Kasumi-1 (cell line): ENCODE results near the gene TCEAL3.
"Not testable (repeated sequence)": the region's sequence is repeated elsewhere in the genome, so short reads cannot be mapped to it uniquely, and the experiment has no call there.

Source experiments
- DNase-seq, 2 experiments: peaks; one replicate each; lab custom pipeline; 2025; lab: John Stamatoyannopoulos, UW

Gene TCEAL3

DNA sequence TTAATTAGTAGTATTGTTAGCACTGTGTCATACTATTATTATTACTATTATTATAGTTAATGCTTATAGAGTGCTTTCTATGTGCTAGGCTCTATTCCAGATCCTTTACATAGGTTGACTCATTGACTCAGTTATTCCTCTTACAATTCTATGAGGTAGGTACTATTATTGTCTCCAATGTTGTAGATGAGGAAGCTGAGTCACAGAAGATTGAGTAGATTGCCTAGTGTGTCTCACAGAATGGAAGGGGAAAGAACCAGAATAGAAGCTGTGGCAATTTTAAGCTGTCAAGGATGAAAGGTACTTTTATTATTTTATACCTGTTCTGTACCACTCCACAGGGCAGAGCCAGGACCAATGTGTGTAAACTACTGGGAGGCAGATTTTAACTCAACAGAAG lies 19.1 kb downstream of the TCEAL3 start:
- no peak for DNase-seq

DNA sequence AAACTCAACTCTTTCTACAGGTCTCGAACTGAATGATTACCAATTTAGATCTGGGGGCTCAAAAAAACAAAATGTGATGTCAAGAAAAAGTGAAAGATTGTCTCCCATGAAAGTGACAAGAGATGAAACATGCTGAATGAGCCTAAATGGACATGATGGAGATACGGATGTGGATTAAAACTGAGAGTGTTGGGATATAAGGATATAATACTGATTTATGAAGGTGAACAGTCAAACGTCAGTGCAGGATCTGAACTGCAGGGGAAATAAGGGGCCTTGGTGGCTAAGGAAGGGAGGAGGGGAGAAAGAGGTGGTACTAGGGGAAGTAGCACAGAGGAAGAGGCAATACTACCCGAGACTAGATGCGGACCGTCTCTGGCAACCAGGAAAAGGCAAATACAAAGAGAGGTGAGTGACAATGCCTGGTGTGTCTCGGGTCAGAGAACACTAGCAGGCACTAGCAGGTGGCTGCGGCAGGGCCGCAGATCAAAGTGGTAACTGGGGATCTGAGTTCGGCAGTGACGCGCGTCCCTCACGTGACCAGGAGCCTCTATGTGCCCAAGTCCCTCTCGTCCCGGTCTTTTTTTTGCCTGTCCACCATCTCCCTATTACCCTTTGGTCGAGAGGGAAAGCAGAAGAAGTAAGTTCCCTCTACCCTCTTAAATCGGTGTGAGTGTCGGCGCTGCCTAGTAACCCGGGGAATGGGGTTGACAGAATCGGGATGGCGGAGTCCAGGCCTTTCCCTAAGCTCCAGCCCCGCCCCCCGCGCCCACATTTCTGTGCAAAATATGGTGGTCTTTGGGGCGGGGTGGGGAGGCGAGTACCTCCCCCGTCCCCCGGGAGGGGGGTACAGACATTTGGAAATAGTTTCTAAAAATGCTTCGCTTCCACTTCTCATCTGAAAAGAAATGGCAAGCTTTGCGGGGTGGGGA lies 20.9 kb downstream of the TCEAL3 start, which contains the start of gene TCEAL1:
Gene TCEAL1, plus strand, starts transcription at position 590 of the 932 bp plus-strand sequence. CDS start 942 bp downstream, outside the sequence.
- DNase-seq, result peak; percentile 36 to 50

DNA sequence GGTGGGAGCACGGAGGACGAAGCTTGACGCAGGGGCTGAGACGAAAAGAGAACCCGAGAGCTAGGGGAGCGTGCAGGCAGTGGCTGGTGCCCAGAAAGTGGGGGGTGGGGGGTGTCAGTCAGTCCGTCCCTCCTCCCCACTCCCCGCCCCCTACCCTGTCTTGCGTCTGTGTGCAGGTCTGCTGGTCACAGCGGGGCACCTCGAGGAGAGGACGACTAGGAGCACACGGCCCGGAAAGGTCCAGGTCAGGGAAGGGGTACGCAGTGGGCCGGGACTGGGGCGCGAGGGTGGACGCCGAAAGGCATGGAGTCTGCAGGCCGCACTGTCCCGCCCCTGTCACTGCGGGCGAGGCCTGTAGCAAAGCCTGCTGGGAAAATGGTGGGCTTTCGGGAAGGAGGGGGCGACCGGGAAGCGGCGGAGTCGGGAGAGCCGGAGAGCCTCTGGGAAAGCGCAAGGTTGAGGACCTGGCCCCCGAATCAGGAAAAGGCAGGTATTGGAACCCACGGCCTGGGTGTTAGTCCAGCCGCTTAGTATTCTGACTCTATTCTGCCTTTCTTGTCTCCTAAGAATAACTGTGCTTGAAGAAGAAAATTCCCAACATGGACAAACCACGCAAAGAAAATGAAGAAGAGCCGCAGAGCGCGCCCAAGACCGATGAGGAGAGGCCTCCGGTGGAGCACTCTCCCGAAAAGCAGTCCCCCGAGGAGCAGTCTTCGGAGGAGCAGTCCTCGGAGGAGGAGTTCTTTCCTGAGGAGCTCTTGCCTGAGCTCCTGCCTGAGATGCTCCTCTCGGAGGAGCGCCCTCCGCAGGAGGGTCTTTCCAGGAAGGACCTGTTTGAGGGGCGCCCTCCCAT lies 21.8 kb downstream of the TCEAL3 start:
- peak; percentile 39 to 53 for DNase-seq

DNA sequence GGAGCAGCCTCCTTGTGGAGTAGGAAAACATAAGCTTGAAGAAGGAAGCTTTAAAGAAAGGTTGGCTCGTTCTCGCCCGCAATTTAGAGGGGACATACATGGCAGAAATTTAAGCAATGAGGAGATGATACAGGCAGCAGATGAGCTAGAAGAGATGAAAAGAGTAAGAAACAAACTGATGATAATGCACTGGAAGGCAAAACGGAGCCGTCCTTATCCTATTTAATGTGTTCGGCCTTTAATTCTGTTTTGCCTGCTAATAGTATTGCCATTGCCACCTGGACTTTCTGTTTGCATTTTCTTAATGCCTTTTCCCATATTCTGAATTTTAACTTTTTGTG lies 22.4 kb downstream of the TCEAL3 start:
- DNase-seq, result peak in 1 of 2 experiments; percentile 20

DNA sequence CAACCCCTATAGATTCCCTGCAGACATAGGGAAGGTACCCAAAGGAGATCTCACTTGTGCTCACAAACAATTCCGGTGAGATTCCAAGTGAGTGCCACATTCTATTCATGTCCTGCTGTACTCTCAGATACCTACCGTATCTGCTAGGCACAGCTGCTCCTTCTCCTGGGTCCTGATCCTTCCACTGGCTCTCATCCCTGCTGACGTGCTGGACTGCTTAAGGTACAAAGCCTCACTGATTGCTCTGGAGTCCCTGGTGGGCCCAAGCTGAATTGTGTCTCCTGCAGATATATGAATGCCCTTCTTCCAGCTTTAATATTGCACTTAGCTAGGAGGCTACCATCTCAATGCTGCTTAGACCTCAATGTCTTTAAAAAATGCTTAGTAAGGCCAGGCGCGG lies 23.4 kb downstream of the TCEAL3 start:
- DNase-seq, result no peak

DNA sequence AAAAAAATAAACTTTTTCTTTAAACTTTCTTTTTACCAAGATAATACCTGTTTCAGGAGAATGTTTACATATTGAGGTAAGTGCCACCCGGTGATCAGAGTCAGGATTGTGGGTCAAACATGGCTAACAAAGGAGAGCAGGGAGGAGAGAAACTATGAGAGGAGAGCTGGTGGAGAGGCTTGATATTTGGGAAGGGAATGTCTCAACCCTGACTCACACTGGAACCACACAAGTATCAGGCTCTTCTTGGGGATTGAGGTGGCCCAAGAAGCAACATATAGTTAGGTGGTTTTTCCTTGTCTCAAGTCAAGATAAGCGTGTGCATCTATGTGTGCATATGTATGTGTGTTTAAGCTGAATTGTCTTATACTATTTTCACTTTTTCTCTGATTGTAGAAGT lies 27.7 kb downstream of the TCEAL3 start:
- no peak for DNase-seq

DNA sequence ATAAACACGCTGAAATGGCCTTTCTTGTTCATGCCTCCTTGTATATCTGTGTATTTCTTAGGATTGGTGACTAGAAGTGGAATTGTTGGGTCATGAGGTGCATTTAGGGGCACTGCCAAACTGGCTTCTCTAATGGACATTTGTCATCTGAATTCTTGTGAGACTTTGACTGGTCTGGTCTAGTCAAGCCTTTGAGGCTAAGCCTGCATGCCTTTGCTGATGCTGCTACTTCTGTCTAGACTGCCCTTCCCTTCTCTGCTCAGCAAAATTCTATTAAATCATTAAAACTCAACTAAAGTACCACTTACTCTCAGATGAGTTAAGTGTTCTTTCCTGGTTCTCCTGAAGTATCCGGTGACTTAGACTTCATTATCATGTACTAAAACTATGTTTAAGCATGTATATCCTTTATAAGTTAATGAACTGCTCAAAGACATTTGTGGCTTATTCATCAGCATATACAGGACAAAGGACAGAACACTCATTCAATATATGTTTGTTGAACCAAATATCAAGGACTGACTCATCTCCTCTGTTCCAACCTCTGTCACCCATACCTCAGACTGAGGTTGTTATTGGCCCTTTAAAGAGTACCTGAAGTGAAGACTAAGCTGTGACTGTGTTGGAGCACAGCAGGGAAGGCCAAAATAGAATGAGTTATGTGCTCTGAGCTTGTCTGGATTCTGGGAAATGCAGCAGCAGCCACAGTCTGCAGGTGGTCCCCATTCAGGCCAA lies 30.0 kb downstream of the TCEAL3 start:
- DNase-seq, result no peak

DNA sequence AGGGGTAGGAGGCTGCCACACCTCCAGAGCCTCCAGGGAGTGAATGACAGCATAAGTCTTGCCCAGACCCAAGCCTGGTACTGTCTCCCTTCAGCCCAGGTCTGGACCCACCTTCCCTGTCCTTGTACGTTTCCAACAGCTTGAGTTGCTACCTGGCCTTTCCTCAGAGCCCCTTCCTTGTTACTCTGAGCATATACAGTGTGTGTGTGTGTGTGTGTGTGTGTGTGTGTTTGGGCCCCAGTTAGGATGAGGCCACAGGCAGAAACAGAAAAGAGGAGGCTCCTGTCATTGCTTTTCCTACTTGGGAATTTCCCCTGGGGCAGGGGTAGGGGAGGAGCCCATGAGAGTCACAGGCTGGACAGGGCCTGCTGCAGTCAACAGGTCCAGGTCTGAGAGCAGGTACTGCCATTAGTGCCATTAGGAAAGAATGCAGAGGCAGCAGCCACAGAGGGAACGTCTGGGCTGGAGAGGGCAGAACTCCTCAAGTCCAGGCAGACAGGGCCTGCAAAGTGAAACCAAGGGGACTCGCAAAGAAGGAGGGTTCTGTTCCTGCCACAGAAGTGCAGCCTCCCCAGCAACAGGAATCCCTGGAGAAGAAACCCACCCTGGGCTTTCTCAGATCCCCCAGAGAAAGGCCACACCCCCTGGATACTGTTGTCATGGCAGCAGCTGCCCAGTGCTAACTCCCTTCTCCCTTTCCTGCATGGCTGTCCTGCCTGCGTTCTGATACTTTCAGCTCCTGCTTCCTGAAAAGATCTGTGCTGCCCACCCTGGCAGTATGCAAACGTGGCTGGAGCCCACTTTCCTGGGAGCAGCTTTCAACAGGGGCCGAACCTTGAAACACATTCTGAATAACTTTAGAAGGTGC lies 30.9 kb downstream of the TCEAL3 start:
- DNase-seq, result not testable (repeated sequence)

DNA sequence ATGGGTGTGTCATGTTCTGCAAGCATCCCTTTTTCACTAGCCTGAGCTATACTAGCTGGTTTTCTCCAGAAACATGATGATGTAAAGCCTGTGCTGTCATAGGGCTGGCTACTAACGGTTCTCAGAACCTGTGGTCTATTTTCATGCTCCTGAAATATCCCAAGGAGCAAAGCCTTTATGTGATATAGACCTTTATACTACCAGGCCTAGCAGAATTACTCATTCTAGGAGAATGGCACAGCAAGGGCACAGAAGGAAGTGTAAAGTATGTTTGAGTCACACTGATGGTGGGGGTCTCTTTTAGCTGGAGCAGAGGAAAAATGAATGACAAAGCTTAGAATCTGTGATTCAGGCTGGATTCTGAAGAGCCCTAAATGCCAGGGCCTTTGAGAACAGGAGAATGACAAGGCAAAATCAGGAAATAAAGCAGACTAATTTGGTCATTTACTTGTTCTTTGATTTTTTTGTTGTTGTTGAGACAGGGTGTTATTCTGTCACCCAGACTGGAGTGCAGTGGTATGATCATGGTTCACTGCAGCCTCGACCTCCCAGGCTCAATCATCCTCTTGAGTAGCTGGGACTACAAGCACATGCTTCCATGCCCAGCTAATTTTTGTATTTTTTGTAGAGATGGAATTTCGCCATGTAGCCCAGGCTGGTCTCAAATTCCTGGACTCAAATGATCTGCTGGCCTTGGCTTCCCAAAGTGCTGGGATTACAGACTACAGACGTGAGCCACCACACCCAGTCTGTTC lies 32.8 kb downstream of the TCEAL3 start:
- no peak for DNase-seq

DNA sequence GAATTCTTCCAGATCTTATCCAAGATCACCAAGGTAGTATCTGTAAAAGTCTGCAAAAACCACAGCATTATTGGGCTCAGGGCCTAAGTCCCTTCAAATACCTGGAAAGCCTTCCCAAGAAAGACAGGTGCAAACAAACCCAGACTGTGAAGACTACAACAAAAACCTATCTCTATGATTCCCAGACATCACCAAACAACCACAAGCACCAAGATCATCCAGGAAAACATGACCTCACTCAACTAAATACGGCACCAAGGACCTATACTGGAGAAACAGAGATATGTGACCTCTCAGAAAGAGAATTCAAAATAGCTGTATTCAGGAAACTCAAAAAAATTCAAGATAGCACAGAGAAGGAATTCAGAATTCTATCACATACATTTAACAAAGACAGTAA lies 36.4 kb downstream of the TCEAL3 start:
- DNase-seq, result no peak

DNA sequence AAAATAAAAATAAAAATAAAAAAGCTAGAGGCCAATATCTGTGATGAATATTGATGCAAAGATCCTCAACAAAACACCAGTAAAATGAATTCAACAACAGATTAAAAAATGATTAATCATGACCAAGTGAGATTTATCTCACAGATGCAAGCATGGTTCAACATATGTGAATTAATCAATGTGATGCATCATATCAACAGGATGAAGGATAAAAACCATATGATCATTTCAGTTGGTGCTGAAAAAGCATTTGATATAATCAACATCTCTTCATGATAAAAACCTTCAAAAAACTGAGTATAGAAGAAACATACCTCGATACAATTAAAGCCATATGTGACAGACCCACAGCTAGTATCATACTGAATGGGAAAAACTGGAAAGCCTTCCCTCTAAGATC lies 39.9 kb downstream of the TCEAL3 start:
- no peak for DNase-seq

DNA sequence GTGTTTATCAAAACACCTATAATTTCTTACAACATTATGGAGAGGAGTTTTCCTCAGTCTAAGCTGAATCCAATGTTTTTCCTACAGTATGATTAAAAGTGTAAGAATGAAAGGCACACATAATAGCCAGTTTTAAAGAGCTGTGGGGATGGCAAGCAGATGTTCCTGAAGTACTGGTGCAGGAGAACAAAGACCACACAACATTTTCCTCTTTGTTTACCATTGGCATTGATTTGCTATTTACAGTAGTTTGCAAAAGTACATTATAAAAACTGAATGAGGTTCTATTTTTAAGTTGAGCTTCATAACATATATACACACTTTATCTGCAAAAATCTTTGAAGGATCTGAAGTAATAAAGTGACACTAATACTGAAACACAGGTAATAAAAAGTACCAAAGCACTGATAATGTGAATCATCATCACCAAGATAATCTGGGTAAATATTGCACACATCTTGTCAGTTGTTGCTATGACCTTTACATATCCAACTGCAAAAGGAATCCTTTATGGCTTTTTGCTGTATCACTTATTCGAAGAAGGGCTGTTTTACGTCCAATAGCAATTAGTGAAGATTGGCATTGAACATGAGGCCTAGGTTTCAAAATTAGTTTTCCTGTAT lies 43.5 kb downstream of the TCEAL3 start:
- DNase-seq, result no peak

DNA sequence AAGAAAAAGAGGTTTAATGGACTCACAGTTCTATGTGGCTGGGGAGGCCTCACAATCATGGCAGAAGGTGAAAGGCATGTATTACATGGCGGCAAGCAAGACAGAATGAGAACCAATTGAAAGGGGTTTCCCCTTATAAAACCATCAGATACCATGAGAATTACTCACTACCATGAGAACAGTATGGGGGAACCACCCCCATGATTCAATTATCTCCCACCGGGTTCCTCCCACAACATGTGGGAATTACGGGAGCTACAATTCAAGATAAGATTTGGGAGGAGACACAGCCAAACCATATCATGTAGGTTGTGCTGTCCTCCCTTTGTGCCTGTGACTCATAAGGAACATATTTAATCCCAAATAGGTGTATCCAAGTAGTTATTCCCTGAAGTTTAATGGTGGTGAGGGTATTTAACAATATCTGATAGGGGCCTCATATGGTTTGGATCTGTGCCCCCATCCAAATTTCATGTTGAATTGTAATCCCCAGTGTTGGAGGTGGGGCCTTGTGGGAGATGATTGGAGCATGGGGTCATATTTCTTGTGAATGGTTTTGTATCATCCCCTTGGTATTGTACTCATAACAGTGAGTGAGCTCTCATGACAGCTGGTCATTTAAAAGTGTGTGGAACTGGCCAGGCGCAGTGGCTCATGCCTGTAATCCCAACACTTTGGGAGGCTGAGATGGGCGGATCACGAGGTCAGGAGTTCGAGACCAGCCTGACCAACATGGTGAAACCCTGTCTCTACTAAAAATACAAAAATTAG lies 47.7 kb downstream of the TCEAL3 start:
- not testable (repeated sequence) for DNase-seq

DNA sequence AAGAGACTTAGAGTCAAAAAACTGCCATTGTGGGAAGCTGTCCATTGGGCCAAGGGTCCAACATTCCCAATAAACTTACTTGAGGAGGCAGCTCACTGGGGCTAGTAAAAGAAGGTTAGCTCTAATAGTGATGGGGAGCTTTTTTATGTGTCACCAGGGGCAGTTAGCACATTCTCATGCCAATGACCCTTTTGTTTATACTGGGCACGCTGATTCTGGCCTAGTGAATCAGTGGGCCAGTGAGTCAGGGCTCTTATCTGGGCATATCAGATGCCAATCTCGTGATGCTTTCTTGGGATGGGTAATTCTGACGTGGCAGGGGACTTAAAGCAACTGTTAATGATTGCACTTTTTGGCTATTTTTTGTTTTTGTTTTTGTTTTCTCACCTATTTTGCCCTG lies 48.9 kb downstream of the TCEAL3 start:
- DNase-seq, result no peak

DNA sequence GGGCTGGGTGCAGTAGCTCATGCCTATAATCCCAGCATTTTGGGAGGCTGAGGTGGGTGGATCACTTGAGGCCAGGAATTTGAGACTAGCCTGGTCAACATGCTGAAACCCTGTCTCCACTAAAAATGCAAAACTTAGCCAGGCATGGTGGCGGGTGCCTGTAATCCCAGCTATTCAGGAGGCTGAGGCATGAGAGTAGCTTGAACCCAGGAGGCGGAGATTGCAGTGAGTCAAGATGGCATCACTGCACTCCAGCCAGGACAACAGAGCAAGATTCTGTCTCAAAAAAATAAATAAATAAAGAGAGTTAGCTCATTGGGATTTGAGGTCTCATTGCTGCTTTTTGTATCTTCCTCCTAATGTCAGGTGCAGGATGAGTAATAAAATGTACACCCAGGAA lies 49.3 kb downstream of the TCEAL3 start:
- not testable (repeated sequence) for DNase-seq

DNA sequence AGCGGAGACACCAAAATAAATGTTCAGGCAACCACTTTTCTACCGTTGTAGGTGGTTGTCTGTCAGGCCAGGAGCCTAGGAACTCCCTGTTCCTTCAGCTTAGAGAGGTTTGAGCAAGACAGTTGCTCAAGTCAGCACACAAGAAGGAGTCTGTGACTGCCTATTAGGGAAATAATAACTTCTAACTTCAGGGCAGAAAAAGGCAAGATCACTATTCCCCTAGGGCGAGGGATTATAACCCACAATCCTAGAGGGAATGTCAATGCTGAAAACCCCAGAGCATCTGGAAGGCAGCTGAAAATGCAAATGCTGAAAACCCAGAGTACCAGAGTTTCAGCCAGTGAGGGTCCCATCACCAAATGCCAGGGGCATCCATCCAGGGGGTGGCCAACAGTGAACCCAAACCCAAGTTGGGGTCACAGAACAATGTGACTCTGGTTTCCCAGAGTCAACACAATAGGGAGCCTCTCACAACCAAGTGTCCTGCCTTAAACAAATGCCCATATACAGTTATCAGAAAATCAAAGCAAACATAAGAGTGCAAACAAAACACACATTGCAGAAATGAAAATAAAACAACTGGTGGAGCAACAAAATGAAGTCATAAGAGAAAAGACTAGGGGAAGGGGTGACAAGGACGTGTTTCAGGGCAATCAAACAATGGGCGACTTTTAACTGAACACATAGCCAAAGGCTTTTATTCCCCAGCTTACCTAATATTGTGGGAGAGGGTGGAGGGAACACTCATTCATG lies 51.1 kb downstream of the TCEAL3 start:
- DNase-seq, result no peak

DNA sequence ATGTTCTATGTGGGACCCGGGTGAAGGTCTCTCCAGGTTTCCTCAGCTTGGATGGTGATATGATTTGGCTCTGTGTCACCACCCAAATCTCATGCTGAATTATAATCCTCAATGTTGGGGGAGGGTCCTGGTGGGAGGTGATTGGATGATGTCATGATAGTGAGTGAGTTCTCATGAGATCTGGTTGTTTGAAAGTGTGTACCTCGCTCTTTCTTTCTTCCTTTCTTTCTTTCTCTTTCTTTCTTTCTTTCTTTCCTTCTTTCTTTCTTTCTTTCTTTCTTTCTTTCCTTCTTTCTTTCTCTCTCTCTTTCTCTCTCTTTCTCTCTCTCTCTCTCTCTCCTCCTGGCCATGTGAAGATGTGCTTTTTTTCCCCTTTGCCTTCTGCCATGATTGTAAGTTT lies 51.7 kb downstream of the TCEAL3 start:
- not testable (repeated sequence) for DNase-seq
